Choroid plexus epithelial cell (primary cell): ENCODE results near the gene PARD3.
A peak's percentile ranks its signal among the peaks of the same experiment; 100 is the strongest.
"Not testable (repeated sequence)": the region's sequence is repeated elsewhere in the genome, so short reads cannot be mapped to it uniquely, and the experiment has no call there.

ENCODE experiments used
- DNase-seq: peaks from one replicate; pipeline ENCODE4 v3.0.0-alpha.2; 2010; ENCODE audit warnings: low read depth
- H3K4me3 ChIP-seq: 2 replicates; pipeline ENCODE4 v1.5.1; 2011; ENCODE audit warnings: low read depth, mild to moderate bottlenecking, control low read depth, low read length, moderate library complexity
- TF ChIP-seq, protein P1 (sequence below): conservative IDR thresholded peaks from 2 replicates; pipeline ENCODE4 v1.5.1; 2011; ENCODE audit warnings: low read depth, mild to moderate bottlenecking, control low read depth, inconsistent platforms, low read length, moderate library complexity

The PARD3 gene

DNA sequence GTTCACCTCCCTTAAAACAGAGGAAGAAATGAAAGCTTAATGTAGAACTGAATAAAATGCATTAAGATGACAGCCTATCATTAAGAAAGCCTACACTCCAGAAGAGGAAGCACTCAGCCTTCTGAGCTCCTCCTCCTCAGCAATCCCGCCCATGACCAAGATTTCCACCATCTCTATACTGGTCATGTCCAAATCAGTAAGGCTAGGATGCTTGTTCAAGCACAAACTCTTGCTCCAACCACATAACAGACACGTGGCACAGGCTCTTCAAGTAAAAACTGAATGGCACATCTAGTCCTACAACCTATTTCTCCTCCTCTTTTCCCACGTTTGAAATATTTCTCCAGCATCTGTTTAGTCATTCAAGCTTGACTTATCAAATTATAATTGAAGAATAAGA lies 454.1 kb downstream of the PARD3 start:
- H3K4me3 ChIP-seq: no peak overlapping the region
- TF ChIP-seq, protein P1, sequence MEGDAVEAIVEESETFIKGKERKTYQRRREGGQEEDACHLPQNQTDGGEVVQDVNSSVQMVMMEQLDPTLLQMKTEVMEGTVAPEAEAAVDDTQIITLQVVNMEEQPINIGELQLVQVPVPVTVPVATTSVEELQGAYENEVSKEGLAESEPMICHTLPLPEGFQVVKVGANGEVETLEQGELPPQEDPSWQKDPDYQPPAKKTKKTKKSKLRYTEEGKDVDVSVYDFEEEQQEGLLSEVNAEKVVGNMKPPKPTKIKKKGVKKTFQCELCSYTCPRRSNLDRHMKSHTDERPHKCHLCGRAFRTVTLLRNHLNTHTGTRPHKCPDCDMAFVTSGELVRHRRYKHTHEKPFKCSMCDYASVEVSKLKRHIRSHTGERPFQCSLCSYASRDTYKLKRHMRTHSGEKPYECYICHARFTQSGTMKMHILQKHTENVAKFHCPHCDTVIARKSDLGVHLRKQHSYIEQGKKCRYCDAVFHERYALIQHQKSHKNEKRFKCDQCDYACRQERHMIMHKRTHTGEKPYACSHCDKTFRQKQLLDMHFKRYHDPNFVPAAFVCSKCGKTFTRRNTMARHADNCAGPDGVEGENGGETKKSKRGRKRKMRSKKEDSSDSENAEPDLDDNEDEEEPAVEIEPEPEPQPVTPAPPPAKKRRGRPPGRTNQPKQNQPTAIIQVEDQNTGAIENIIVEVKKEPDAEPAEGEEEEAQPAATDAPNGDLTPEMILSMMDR: no peak
- no peak for DNase-seq

DNA sequence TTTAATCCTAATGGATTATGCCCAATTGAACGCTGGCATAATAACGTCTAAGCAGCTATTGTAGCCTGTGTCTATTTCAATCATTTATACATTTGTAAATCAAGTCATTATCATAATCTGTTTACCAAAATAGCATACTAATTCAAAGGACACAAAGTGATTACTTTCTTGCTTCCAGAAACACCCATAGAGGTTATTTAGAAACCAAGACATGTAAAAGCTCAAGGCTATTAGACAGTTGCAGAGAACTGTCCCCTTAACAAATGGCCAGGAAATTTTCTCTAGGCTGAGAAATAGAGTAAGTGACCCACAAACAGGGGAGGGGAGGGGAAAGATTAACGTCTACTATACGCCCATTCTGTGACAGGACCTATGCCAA lies 455.7 kb downstream of the PARD3 start:
- DNase-seq: no peak
- H3K4me3 ChIP-seq: no peak overlapping the region
- TF ChIP-seq, protein P1: no peak

DNA sequence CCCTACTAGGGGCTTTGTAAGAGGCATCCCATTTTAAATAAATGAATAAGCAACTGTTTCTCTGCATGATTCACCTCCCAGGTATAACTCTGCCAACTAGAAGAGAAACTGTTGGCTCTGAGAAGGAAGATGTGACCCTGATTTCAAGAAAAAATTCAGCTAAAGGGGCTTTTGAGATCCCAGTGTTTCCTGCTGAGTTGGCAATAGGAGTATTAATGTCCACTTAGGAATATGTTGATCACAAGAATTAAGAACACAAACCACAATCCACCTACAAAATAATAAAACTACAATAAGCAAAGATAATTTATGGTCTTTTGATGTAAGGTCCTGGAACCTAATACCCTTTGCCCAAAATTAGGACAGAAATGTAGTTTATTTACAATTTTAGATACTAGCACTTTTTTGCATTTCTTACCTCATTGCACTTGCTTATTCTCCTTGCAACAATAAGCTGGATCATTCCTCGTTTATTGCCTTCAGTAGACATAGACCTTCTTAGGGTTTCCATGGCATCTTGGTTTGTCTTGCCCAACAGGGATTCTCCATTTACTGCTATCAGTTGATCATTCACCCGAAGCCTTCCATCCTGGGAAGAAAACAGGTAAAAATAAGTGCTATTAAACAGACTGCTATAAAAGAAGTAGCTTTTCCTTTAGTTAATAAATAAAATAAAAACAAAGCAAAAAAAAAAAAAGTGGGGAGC lies 456.2 kb downstream of the PARD3 start:
- TF ChIP-seq, protein P1: no peak
- DNase-seq: no peak

DNA sequence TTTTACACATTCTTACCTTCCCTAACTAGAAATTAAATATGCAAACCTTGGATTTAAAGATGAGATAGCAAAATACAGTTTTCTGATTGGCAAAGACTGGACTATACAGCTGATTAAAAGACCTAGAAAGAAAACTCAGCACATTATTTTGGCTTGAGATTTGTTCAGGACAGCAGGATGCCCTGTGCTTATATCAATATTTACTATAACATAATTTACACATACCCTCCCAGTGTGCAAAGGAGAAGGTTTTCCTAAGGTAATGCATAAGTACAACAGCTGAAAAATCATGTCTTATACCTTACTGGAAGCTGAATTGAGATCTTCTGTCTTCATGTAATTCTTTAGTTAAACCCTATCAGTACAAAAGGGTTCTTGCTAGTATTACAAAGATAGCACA lies 458.6 kb downstream of the PARD3 start:
- DNase-seq: no peak
- H3K4me3 ChIP-seq: no peak overlapping the region
- TF ChIP-seq, protein P1: no peak

More for the DNA sequence above, 456.2 kb downstream of the PARD3 start:
- no peak overlapping the region for H3K4me3 ChIP-seq

DNA sequence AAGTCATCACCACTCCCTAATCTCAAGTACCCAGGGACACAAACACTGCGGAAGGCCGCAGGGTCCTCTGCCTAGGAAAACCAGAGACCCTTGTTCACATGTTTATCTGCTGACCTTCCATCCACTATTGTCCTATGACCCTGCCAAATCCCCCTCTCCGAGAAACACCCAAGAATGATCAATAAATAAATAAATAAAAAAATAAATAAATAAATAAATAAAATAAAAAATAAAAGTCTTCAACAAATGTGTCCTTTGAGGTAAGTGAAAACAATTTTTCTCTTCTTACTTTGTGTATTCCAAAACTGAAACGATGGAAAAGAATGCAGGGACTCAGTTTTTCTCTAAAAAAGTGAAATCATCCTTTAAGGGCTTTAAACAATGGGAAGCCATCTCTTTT lies 461.6 kb downstream of the PARD3 start:
- DNase-seq, H3K4me3 ChIP-seq: not testable (repeated sequence)

DNA sequence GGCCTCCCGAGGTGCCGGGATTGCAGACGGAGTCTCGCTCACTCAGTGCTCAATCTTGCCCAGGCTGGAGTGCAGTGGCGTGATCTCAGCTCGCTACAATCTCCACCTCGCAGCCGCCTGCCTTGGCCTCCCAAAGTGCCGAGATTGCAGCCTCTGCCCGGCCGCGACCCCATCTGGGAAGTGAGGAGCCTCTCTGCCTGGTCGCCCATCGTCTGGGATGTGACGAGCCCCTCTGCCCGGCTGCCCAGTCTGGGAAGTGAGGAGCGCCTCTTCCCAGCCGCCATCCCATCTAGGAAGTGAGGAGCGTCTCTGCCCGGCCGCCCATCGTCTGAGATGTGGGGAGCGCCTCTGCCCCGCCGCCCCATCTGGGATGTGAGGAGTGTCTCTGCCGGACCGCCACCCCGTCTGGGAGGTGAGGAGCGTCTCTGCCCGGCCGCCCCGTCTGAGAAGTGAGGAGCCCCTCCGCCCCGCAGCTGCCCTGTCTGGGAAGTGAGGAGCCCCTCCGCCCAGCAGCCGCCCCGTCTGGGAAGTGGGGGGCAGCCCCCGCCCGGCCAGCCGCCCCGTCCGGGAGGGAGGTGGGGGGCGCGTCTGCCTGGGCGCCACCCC lies 462.4 kb downstream of the PARD3 start:
- not testable (repeated sequence) for DNase-seq, H3K4me3 ChIP-seq

DNA sequence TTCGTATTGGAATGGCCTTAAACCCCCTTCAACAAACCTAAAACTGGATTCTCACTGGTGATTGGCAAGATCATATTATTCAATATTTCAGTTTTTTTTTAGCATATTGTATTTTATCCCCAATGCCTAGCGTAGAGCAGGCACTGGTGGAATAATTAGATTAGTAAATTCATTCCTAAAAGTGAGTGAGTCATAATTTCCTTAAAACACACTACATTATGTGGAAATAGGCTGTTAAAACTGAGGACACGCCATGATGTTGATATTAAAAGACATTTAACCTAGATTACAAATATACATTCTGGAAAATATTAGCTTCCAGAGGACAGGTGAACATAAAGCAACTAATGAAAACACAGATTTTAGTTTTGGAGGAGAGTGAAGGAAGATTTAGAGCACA lies 463.9 kb downstream of the PARD3 start:
- TF ChIP-seq, protein P1: no peak
- H3K4me3 ChIP-seq: no peak overlapping the region
- peak; percentile 44 for DNase-seq

DNA sequence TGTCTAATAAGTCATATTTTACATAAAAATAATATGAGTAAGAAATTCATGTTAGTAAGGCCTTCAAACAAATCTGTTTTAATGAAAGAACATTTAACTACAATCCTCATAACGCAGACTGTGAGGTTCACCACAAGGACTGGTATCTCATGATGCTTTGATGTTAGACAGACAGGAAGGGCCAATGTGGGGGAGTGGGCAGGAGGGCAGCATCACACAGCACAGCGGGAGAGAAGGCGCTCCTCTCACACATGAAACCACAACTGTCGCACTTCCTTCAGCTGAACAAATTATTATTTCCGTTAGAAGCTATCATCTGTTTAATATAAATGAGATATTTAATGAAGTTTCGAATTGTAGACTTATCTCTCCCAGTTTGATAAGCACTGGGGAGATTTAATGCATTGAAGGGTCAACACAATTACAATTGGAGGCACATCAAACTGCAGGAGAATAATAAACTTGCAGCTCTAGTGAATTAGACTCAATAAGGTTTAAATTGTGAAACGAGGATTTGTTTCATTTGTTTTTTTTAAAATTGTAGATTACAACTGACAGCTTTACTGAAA lies 466.1 kb downstream of the PARD3 start:
- DNase-seq: no peak
- no peak overlapping the region for H3K4me3 ChIP-seq
- TF ChIP-seq, protein P1: no peak
